Stomach smooth muscle (tissue), 2 donors: ENCODE results near the gene CCT5.
"Not testable (repeated sequence)": the region's sequence is repeated elsewhere in the genome, so short reads cannot be mapped to it uniquely, and the experiment has no call there.

Experiments
- H3K27ac ChIP-seq: one replicate; pipeline ENCODE4 v1.7.0; 2013; ENCODE audit warnings: mild to moderate bottlenecking, low read length, inconsistent platforms
- H3K27me3 ChIP-seq, 2 donors: one replicate each; pipeline ENCODE4 v1.7.0; 2013; ENCODE audit warnings: low read length in 2 of 2; ENCODE audit not compliant: insufficient read depth in 2 of 2, control insufficient read depth in 1 of 2
- H3K36me3 ChIP-seq, 2 donors: one replicate each; pipeline ENCODE4 v1.7.0; 2013; ENCODE audit warnings: low read length in 2 of 2; ENCODE audit not compliant: control insufficient read depth in 2 of 2, insufficient read depth in 2 of 2
- H3K4me1 ChIP-seq: one replicate; pipeline ENCODE4 v1.7.0; 2013; ENCODE audit warnings: low read length; ENCODE audit not compliant: control insufficient read depth, insufficient read depth
- H3K4me3 ChIP-seq, 2 donors: one replicate each; pipeline ENCODE4 v1.7.0; 2013; ENCODE audit warnings: low read length in 2 of 2
- H3K9ac ChIP-seq, 2 donors: one replicate each; pipeline ENCODE4 v1.7.0; 2013; ENCODE audit warnings: low read length in 2 of 2, mild to moderate bottlenecking in 1 of 2
- H3K9me3 ChIP-seq, 2 donors: one replicate each; pipeline ENCODE4 v1.7.0; 2013; ENCODE audit warnings: low read length in 2 of 2; ENCODE audit not compliant: control insufficient read depth in 2 of 2
- donor health status: healthy.
- donor health status: Pancreatic carcinoma.

CCT5 gene

GRCh38 chr5:10310835-10311570, 60.9 kb downstream of the CCT5 start:
- H3K36me3 ChIP-seq, H3K27ac ChIP-seq, H3K9ac ChIP-seq, H3K27me3 ChIP-seq, H3K4me3 ChIP-seq, H3K9me3 ChIP-seq: not testable (repeated sequence)
- H3K4me1 ChIP-seq = peaks cover 10% of the 10 kb centered on the region

- H3K27me3 ChIP-seq = no peaks in the 10 kb centered on the region
- H3K27ac ChIP-seq = no peak overlapping the region
- peaks cover 3% of the 10 kb centered on the region for H3K4me1 ChIP-seq
- H3K4me3 ChIP-seq = no peak overlapping the region
- H3K36me3 ChIP-seq = no peaks in the 10 kb centered on the region
- no peaks in the 10 kb centered on the region for H3K9me3 ChIP-seq
- H3K9ac ChIP-seq = no peak overlapping the region
Observed at GRCh38 chr5:10311595-10312425, 61.7 kb downstream of the CCT5 start.

GRCh38 chr5:10315201-10315600, 65.1 kb downstream of the CCT5 start:
- no peak overlapping the region for H3K9ac ChIP-seq
- H3K9me3 ChIP-seq = no peaks in the 10 kb centered on the region
- H3K27me3 ChIP-seq = no peaks in the 10 kb centered on the region
- H3K4me3 ChIP-seq = no peak overlapping the region
- no peak overlapping the region for H3K27ac ChIP-seq
- peaks cover 2% of the 10 kb centered on the region for H3K4me1 ChIP-seq
- H3K36me3 ChIP-seq = no peaks in the 10 kb centered on the region
